A549 (cell line): ENCODE results near the gene UBAC2.

Experiments used
- CTCF ChIP-seq: fragments of >200 bp; sonication (Bioruptor Twin); formaldehyde crosslinking; IDR thresholded peaks from 3 replicates; pipeline ENCODE4 v1.5.1; 2016
- EP300 ChIP-seq, 2 experiments: fragments of >200 bp; sonication (Bioruptor Twin); formaldehyde crosslinking; IDR thresholded peaks; 2 replicates in 1 of 2; 3 replicates in 1 of 2; pipeline ENCODE4 v1.6.1; 2016 to 2017
- NR3C1 ChIP-seq: fragments of >200 bp; sonication (Bioruptor Twin); formaldehyde crosslinking; IDR thresholded peaks from 3 replicates; pipeline ENCODE4 v1.6.1; 2017

- TF ChIP-seq EP300 (IDR thresholded peaks at IDR 0.05) (no peak), CTCF (no peak), NR3C1 (no peak)
Observed at GRCh38 chr13:99290894-99291293, 90.2 kb downstream of the UBAC2 start.
